ENCODE measurements around the gene ORMDL3. TPM values are rescaled to one million over a fixed set of nuclear protein-coding genes. Genes with fewer than 3 reads are reported as not detected.
"Not testable (repeated sequence)": the region's sequence is repeated elsewhere in the genome, so short reads cannot be mapped to it uniquely, and the experiment has no call there.

Gene ORMDL3
- total and polyA plus RNA-seq, 2 experiments from 2014 or later = 56.4 to 73.3 TPM

DNA sequence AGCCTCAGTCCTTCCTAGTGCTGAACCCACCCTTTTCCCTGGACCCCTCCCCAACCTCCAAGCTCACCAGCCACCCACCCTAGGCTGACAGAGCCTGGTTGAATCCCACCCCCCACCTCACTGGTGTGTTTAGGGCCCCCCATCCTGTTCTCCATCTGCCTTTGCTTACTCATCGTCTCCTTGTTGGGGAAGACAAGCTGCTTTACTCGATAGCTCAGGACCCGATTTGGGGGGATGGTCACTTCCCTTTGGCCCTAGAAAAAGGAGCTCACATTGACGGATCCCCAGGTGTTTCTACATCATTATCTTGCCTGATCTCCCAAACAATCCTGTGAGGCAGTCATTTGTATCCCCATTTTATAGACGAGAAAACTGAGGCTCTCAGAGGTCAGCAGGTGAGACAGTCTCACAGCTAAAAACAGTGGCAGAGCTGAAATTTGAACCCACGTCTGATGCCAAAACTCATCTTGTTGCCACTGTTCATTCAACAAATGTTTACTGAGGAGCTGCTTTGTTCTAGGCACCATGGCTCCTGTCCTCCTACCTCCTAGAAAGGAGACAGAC, 18.5 kb downstream of the ORMDL3 start:
- no peaks in the 10 kb centered on the region for H3K4me1 ChIP-seq (ENCODE audit: insufficient read depth)
- no peak overlapping the region for H3K4me3 ChIP-seq
- no peaks in the 10 kb centered on the region for H4K20me1 ChIP-seq (ENCODE audit: insufficient read depth, poor library complexity, severe bottlenecking)
- no peak for DNase-seq (ENCODE audit: low spot score)
- no peak overlapping the region for H3K4me2 ChIP-seq
- no peak for TF ChIP-seq EZH2 (IDR thresholded peaks at IDR 0.05; ENCODE audit: borderline replicate concordance)
- TF ChIP-seq, protein P1, sequence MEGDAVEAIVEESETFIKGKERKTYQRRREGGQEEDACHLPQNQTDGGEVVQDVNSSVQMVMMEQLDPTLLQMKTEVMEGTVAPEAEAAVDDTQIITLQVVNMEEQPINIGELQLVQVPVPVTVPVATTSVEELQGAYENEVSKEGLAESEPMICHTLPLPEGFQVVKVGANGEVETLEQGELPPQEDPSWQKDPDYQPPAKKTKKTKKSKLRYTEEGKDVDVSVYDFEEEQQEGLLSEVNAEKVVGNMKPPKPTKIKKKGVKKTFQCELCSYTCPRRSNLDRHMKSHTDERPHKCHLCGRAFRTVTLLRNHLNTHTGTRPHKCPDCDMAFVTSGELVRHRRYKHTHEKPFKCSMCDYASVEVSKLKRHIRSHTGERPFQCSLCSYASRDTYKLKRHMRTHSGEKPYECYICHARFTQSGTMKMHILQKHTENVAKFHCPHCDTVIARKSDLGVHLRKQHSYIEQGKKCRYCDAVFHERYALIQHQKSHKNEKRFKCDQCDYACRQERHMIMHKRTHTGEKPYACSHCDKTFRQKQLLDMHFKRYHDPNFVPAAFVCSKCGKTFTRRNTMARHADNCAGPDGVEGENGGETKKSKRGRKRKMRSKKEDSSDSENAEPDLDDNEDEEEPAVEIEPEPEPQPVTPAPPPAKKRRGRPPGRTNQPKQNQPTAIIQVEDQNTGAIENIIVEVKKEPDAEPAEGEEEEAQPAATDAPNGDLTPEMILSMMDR (IDR thresholded peaks at IDR 0.05; ENCODE audit: poor library complexity) = no peak
- TF ChIP-seq EZH2phosphoT487 (IDR thresholded peaks at IDR 0.05; ENCODE audit: low read depth, severe bottlenecking, unreplicated experiment) = no peak
- no peaks in the 10 kb centered on the region for H3K9me2 ChIP-seq (replicated peaks; ENCODE audit: insufficient read depth)
- H2AFZ ChIP-seq = no peak overlapping the region
- H3K36me3 ChIP-seq (replicated peaks; ENCODE audit: insufficient read depth, low read depth) = no peaks in the 10 kb centered on the region
- WGBS (ENCODE audit: low lambda C conversion rate, missing lambda C conversion rate) = 98% methylated on average over 6 of the region's 6 CpGs
- H3K27me3 ChIP-seq = no peaks in the 10 kb centered on the region
- H3K79me2 ChIP-seq = no peaks in the 10 kb centered on the region
- H3K9me3 ChIP-seq (ENCODE audit: low read depth) = no peaks in the 10 kb centered on the region
- no peak overlapping the region for H3K27ac ChIP-seq

DNA sequence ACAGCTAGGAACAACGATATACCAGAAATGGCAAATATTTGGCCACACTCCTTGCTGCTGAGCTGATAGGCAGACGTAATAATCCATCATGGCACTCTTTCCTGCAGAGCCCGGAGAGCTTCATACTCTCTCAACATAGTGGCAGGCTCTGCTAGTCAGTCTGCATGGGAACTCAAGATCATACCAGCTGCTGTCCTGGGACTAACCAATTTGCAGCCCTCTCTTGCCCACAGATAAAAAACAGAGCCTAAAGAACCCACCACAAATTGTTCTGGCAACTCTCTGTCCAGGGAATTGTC, 22.5 kb downstream of the ORMDL3 start:
- Histone ChIP-seq H3K36me3 (replicated peaks; ENCODE audit: insufficient read depth, low read depth) (no peaks in the 10 kb centered on the region), H3K9me3 (ENCODE audit: low read depth) (no peaks in the 10 kb centered on the region), H3K9me2 (replicated peaks; ENCODE audit: insufficient read depth) (no peaks in the 10 kb centered on the region), H4K20me1 (ENCODE audit: insufficient read depth, poor library complexity, severe bottlenecking) (no peaks in the 10 kb centered on the region), H3K27ac (peak overlapping the region; percentile 87), H3K4me3 (no peak overlapping the region), H3K79me2 (no peaks in the 10 kb centered on the region), H3K4me2 (no peak overlapping the region), H3K4me1 (ENCODE audit: insufficient read depth) (no peaks in the 10 kb centered on the region), H2AFZ (no peak overlapping the region), H3K27me3 (no peaks in the 10 kb centered on the region)
- WGBS (ENCODE audit: low lambda C conversion rate, missing lambda C conversion rate) = 73% methylated on average over 3 of the region's 3 CpGs
- DNase-seq (ENCODE audit: low spot score) = no peak
- TF ChIP-seq EZH2 (IDR thresholded peaks at IDR 0.05; ENCODE audit: borderline replicate concordance) (no peak), EZH2phosphoT487 (IDR thresholded peaks at IDR 0.05; ENCODE audit: low read depth, severe bottlenecking, unreplicated experiment) (no peak)
- TF ChIP-seq, protein P1 (IDR thresholded peaks at IDR 0.05; ENCODE audit: poor library complexity) = no peak

DNA sequence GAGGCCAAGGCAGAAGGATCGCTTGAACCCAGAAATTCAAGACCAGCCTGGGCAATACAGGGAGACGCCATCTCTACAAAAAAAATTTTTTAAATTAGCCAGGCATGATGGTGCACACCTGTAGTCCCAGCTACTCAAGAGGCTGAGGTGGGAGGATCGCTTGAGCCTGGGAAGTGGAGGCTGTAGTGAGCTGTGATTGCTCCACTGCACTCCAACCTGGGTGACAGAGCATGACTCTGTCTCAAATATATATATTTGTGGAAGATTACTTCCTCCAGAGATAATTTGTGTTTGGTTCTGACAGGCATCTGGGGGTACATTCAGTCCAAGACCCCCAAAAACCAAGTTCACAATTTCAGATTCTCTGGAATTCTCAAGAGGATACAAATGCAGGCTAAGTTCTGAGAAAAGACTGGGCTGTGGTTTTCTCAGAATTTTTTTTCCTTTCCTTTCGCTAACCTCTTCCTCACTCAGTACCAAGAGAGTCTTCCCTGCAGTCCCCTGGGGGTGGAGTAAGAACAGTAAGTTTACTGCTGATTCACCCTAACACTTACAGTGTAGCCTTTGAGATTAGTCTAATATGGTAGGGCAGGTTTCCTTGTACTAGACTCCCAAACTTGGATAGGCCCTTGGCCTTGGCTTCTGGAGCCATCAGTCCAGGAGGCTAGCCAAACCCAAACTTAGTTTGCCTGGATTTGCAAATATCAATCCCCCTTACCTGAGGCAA, 24.1 kb downstream of the ORMDL3 start:
- Histone ChIP-seq H3K27ac (no peak overlapping the region), H2AFZ (no peak overlapping the region), H3K4me3 (no peak overlapping the region), H3K9me3 (ENCODE audit: low read depth) (no peaks in the 10 kb centered on the region), H4K20me1 (ENCODE audit: insufficient read depth, poor library complexity, severe bottlenecking) (no peaks in the 10 kb centered on the region), H3K4me1 (ENCODE audit: insufficient read depth) (no peaks in the 10 kb centered on the region), H3K36me3 (replicated peaks; ENCODE audit: insufficient read depth, low read depth) (no peaks in the 10 kb centered on the region), H3K4me2 (no peak overlapping the region), H3K79me2 (no peaks in the 10 kb centered on the region), H3K9me2 (replicated peaks; ENCODE audit: insufficient read depth) (no peaks in the 10 kb centered on the region), H3K27me3 (no peaks in the 10 kb centered on the region)
- TF ChIP-seq EZH2 (IDR thresholded peaks at IDR 0.05; ENCODE audit: borderline replicate concordance) (no peak), EZH2phosphoT487 (IDR thresholded peaks at IDR 0.05; ENCODE audit: low read depth, severe bottlenecking, unreplicated experiment) (no peak)
- TF ChIP-seq, protein P1 (IDR thresholded peaks at IDR 0.05; ENCODE audit: poor library complexity) = no peak
- WGBS (ENCODE audit: low lambda C conversion rate, missing lambda C conversion rate) = 97% methylated on average over 4 of the region's 4 CpGs
- DNase-seq (ENCODE audit: low spot score) = no peak

DNA sequence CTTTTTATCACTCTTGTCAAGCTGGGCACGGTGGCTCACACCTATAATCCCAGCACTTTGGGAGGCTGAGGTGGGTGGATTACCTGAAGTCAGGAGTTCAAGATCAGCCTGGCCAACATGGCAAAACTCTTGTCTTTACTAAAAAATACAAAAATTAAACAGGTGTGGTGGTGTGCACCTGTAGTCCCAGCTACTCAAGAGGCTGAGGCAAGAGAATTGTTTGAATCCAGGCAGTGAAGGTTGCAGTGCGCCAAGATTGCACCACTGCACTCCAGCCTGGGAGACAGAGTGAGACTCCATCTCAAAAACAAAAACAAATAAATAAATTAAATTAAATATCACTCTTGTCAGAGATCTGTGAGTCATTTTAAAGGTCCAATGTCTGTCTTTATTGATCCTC, 25.4 kb downstream of the ORMDL3 start:
- H3K9me3 ChIP-seq (ENCODE audit: low read depth); H3K4me1 ChIP-seq (ENCODE audit: insufficient read depth); H3K4me3 ChIP-seq; H3K36me3 ChIP-seq (replicated peaks; ENCODE audit: insufficient read depth, low read depth); H3K27me3 ChIP-seq; H2AFZ ChIP-seq; H3K79me2 ChIP-seq; H4K20me1 ChIP-seq (ENCODE audit: insufficient read depth, poor library complexity, severe bottlenecking); H3K27ac ChIP-seq; DNase-seq (ENCODE audit: low spot score); H3K4me2 ChIP-seq; H3K9me2 ChIP-seq (replicated peaks; ENCODE audit: insufficient read depth): not testable (repeated sequence)
- 88% methylated on average over 2 of the region's 2 CpGs for WGBS (ENCODE audit: low lambda C conversion rate, missing lambda C conversion rate)

Data from hepatocyte (in vitro differentiated cells).